A673 (cell line): Measurements from ENCODE around the gene CSKMT. TPM values are rescaled to one million over a fixed set of nuclear protein-coding genes. Genes with fewer than 3 reads are reported as not detected.

Experiments
- BruUV-seq: library from RNA; stranded (reverse); fragments of 400-500 nt; replicated peaks from 2 replicates; lab custom pipeline; 2021; lab: Mats Ljungman, UMichigan
- CTCF ChIA-PET: fragments of 300-600 bp; sonication (Branson Sonifier 250); formaldehyde crosslinking; loops from one replicate; lab custom pipeline; 2022; ENCODE audit warnings: antibody characterized with exemption; lab: Charles Lee
- POLR2A ChIA-PET: fragments of 300-600 bp; sonication (Branson Sonifier 250); formaldehyde crosslinking; loops from one replicate; lab custom pipeline; 2022; ENCODE audit warnings: antibody characterized with exemption; ENCODE audit not compliant: low non-redundant PET; lab: Charles Lee
- DNase-seq: peaks from one replicate; pipeline ENCODE4 v3.0.0-alpha.2; 2015; ENCODE audit warnings: low spot score
- H3K27ac ChIP-seq: fragments of 200-600 bp; sonication (generic); 2 replicates; pipeline ENCODE4 v1.5.1; 2016; ENCODE audit warnings: mixed run types, low read depth, mild to moderate bottlenecking, mixed read lengths, antibody characterized with exemption, low read length; ENCODE audit not compliant: poor library complexity, severe bottlenecking
- H3K27me3 ChIP-seq: fragments of 200-600 bp; sonication (generic); replicated peaks from 2 replicates; pipeline ENCODE4 v1.6.1; 2017; ENCODE audit warnings: mixed run types, low read depth, mild to moderate bottlenecking, mixed read lengths, antibody characterized with exemption, low read length; ENCODE audit not compliant: insufficient read depth, poor library complexity
- H3K36me3 ChIP-seq: fragments of 200-600 bp; sonication (generic); 2 replicates; pipeline ENCODE4 v1.6.1; 2016; ENCODE audit warnings: mixed run types, mild to moderate bottlenecking, mixed read lengths, antibody characterized with exemption, low read length; ENCODE audit not compliant: insufficient read depth, poor library complexity, severe bottlenecking
- H3K4me1 ChIP-seq: fragments of 200-600 bp; sonication (generic); 2 replicates; pipeline ENCODE4 v1.6.1; 2017; ENCODE audit warnings: mixed run types, mild to moderate bottlenecking, mixed read lengths, antibody characterized with exemption, low read length; ENCODE audit not compliant: insufficient read depth, poor library complexity, severe bottlenecking
- H3K4me3 ChIP-seq: fragments of 200-600 bp; sonication (generic); 2 replicates; pipeline ENCODE4 v1.5.1; 2016; ENCODE audit warnings: low read depth, mixed run types, mild to moderate bottlenecking, mixed read lengths, low read length; ENCODE audit not compliant: poor library complexity, severe bottlenecking
- H3K9me3 ChIP-seq: fragments of 200-600 bp; sonication (generic); 2 replicates; pipeline ENCODE4 v1.6.1; 2016; ENCODE audit warnings: mixed run types, low read depth, mild to moderate bottlenecking, mixed read lengths, antibody characterized with exemption, low read length; ENCODE audit not compliant: poor library complexity, severe bottlenecking
- EZH2 ChIP-seq: fragments of 200-600 bp; sonication (generic); IDR thresholded peaks from 2 replicates; pipeline ENCODE4 v1.6.1; 2017; ENCODE audit warnings: borderline replicate concordance, low read depth, mild to moderate bottlenecking, mixed read lengths, antibody characterized with exemption, low read length; ENCODE audit not compliant: poor library complexity, severe bottlenecking
- intact Hi-C: fragments of 100-400 bp; cut with micrococcal nuclease; formaldehyde crosslinking; loops from one replicate; pipeline ENCODE4 v1.10.0; 2022; ENCODE audit not compliant: unreplicated experiment
- total RNA-seq: library from RNA; stranded (reverse); gene quantifications from 2 replicates; pipeline ENCODE4 v1.2.3, GENCODE V29; 2021
- TF ChIP-seq, protein P1 (sequence below): fragments of 300-800, 200-600 bp; sonication (generic); conservative IDR thresholded peaks from 2 replicates; pipeline ENCODE4 v1.5.1; 2017; ENCODE audit warnings: low read depth, mild to moderate bottlenecking, antibody characterized with exemption, low read length, moderate library complexity, mixed read lengths

The CSKMT gene
- total RNA-seq, 1 experiment from 2014 or later = 68.8 TPM

- ChIA-PET POLR2A (interaction anchor here (0.6 kb wide), 1 partner anchor 265 kb away, joined by 4 read pairs; no protein-coding TSS in a partner anchor), CTCF (interaction anchor here (1.1 kb wide), 1 partner anchor 30 kb away, joined by 6 read pairs; the partner anchor contains the start of gene TUT1)
- Histone ChIP-seq H3K27me3 (no peaks in the 10 kb centered on the region), H3K9me3 (no peaks in the 10 kb centered on the region), H3K4me1 (peaks cover 12% of the 10 kb centered on the region), H3K27ac (peak overlapping the region; percentile 86), H3K4me3 (peak overlapping the region; percentile 57), H3K36me3 (peaks cover 24% of the 10 kb centered on the region)
- TSS peak; percentile 36 for BruUV-seq
- DNase-seq = no peak
- TF ChIP-seq EZH2 = no peak
- TF ChIP-seq, protein P1, sequence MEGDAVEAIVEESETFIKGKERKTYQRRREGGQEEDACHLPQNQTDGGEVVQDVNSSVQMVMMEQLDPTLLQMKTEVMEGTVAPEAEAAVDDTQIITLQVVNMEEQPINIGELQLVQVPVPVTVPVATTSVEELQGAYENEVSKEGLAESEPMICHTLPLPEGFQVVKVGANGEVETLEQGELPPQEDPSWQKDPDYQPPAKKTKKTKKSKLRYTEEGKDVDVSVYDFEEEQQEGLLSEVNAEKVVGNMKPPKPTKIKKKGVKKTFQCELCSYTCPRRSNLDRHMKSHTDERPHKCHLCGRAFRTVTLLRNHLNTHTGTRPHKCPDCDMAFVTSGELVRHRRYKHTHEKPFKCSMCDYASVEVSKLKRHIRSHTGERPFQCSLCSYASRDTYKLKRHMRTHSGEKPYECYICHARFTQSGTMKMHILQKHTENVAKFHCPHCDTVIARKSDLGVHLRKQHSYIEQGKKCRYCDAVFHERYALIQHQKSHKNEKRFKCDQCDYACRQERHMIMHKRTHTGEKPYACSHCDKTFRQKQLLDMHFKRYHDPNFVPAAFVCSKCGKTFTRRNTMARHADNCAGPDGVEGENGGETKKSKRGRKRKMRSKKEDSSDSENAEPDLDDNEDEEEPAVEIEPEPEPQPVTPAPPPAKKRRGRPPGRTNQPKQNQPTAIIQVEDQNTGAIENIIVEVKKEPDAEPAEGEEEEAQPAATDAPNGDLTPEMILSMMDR = no peak
- intact Hi-C loops = no loop called here
These were observed 44.0 kb upstream of the CSKMT start for GRCh38 chr11:62621027-62621566.

DNA sequence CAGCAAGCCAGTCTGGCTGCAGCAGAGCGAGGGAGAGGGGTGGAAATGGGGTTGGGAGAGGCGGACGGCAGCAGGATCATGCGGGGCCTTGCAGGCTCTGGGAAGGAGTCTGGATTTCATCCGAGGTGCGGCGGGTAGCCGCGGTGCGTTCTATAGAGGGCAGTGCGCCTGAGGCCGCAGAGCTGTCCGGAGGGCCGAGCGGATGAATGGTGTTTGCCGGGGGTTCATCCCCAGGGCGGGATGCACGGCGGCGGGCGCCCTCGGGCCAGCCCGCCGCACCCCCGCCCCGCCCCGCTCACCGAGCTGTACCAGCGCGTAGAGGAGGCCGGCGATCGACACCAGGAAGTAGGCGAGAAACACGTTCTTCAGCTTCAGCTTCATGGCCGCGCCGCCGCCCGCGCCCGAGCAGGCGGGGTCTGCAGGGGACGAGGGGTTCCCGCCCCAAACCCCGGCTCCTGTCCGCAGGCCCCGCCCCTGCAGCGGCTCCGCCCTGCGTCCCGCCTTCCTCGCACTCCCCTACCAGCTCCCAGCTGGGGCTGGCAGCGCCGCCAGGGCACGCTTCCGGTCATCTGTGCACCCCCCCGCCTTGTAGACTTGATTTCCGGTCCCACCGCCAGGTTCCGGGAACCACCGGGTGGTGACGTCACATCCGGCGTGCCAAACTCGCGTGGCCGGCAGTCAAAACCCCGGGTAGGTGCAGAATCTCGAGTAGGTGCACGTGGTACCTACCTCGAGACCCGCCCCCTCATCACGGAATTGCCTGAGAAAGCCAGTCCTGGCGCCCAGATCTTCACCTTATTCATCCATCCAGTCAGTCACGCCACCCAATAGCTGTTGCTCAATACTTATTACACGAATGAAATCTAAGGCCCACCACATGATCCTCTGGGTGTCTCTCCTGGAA, 43.3 kb upstream of the CSKMT start, which contains the start of gene B3GAT3:
TSS of gene B3GAT3 (minus strand) at position 420 of the 904 bp plus-strand sequence. CDS start at position 381, 39 bp downstream.
- intact Hi-C loops = no loop called here
- BruUV-seq = no TSS peak
- H3K4me1 ChIP-seq = peaks cover 12% of the 10 kb centered on the region
- peak within 1 kb of the TSS; percentile 57 for H3K4me3 ChIP-seq
- peak; percentile 97 for DNase-seq
- POLR2A ChIA-PET = interaction anchor here (0.6 kb wide), 1 partner anchor 264 kb away, joined by 4 read pairs; no protein-coding TSS in a partner anchor
- CTCF ChIA-PET = interaction anchor here (0.6 to 1.1 kb wide), 4 partner anchors 10 to 833 kb away, joined by 3 to 8 read pairs (median 5); partner anchors contain the start of gene TUT1
- H3K27me3 ChIP-seq = no peaks in the 10 kb centered on the region
- TF ChIP-seq, protein P1 = no peak
- TF ChIP-seq EZH2 = no peak
- no peaks in the 10 kb centered on the region for H3K9me3 ChIP-seq
- H3K27ac ChIP-seq = peak within 1 kb of the TSS; percentile 86
- H3K36me3 ChIP-seq = peaks cover 29% of the 10 kb centered on the region

DNA sequence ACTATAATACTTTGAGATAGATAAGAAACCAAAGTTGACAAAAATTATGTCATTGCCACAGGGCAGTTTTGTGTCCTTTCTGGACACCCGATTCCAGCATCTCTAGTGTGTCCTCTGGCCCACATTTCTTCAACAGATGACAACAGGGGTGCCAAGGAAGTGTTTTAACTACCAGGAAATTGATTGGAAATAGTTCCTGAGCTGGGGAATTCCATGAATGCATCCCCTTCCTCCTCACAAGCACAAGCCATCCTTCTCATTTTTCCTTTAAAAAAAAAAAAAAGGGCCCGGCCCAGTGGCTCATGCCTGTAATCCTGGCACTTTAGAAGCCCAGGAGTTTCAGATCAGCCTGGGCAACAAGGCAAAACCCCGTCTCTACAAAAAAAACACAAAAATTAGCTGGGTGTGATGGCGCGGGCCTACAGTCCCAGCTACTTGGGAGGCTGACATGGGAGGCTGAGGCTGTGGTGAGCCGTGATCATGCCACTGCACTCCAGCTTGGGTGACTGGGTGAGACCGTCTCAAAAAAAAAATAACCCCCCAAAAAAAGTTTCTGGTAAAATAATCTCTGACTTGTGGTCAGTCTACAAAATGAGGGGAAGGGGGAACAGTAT, 42.5 kb upstream of the CSKMT start:
- intact Hi-C loops = no loop called here
- TSS peak; percentile 94 for BruUV-seq
- Histone ChIP-seq H3K27ac (peak overlapping the region; percentile 86), H3K4me1 (peaks cover 12% of the 10 kb centered on the region), H3K27me3 (no peaks in the 10 kb centered on the region), H3K36me3 (peaks cover 29% of the 10 kb centered on the region), H3K9me3 (no peaks in the 10 kb centered on the region), H3K4me3 (no peak overlapping the region)
- ChIA-PET POLR2A (no interaction called here), CTCF (interaction anchor here (0.6 kb wide), 1 partner anchor 11 kb away, joined by 3 read pairs; no protein-coding TSS in a partner anchor)
- DNase-seq = no peak
- no peak for TF ChIP-seq EZH2
- TF ChIP-seq, protein P1 = no peak
